HFF-Myc (cell line): ENCODE data around the gene ANXA2.

Experiments
- DNase-seq: peaks from one replicate; pipeline ENCODE4 v3.0.0-alpha.2; 2011; ENCODE audit warnings: low read depth; ENCODE audit errors: extremely low read depth
- H3K4me3 ChIP-seq: replicated peaks from 2 replicates; pipeline ENCODE4 v1.5.1; 2011; ENCODE audit warnings: low read depth, mild to moderate bottlenecking, control low read depth, low read length
- CTCF ChIP-seq: IDR thresholded peaks from 2 replicates; pipeline ENCODE4 v1.5.1; 2012; ENCODE audit warnings: mild to moderate bottlenecking, low read depth, low read length, control low read depth; ENCODE audit errors: missing control alignments

ANXA2 gene

GRCh38 chr15:60325905-60326304, 71.9 kb downstream of the ANXA2 start:
- DNase-seq: no peak
- H3K4me3 ChIP-seq: no peak overlapping the region
- no peak for TF ChIP-seq CTCF

- no peak for DNase-seq
- TF ChIP-seq CTCF: no peak
- H3K4me3 ChIP-seq: no peak overlapping the region
These were observed 72.9 kb downstream of the ANXA2 start for GRCh38 chr15:60324706-60325438.

- DNase-seq: no peak
- no peak overlapping the region for H3K4me3 ChIP-seq
- no peak for TF ChIP-seq CTCF
These were observed 74.5 kb downstream of the ANXA2 start for GRCh38 chr15:60323322-60323721.

GRCh38 chr15:60320365-60320764, 77.4 kb downstream of the ANXA2 start:
- no peak overlapping the region for H3K4me3 ChIP-seq
- TF ChIP-seq CTCF: no peak
- DNase-seq: no peak

GRCh38 chr15:60318216-60318867, 79.4 kb downstream of the ANXA2 start:
- TF ChIP-seq CTCF: no peak
- DNase-seq: no peak
- H3K4me3 ChIP-seq: no peak overlapping the region

- H3K4me3 ChIP-seq: no peak overlapping the region
- TF ChIP-seq CTCF: no peak
- DNase-seq: no peak
These were observed 80.8 kb downstream of the ANXA2 start for GRCh38 chr15:60316961-60317360.
